K562 (cell line): Measurements from ENCODE around the gene RAD54L. TPM values are rescaled to one million over a fixed set of nuclear protein-coding genes. Genes with fewer than 3 reads are reported as not detected.

Experiments
- BCL6 ChIP-seq: fragments of 250-450 bp; sonication (Bioruptor Pico); IDR thresholded peaks from 2 replicates; pipeline ENCODE4 v1.4.0; 2020
- CHD2 ChIP-seq: IDR thresholded peaks from 2 replicates; pipeline ENCODE4 v1.6.1; 2011; ENCODE audit warnings: low read depth, low read length
- ELF1 ChIP-seq: fragments of 200-800 bp; sonication (Bioruptor generic); IDR thresholded peaks from 2 replicates; pipeline ENCODE4 v1.6.1; 2016; ENCODE audit warnings: missing genetic modification characterization, missing compliant biosample characterization
- GABPB2 ChIP-seq: fragments of 250-450 bp; sonication (Bioruptor Pico); conservative IDR thresholded peaks from 2 replicates; pipeline ENCODE4 v1.5.1; 2021; ENCODE audit warnings: mild to moderate bottlenecking
- HCFC1 ChIP-seq: IDR thresholded peaks from 2 replicates; pipeline ENCODE4 v1.6.1; 2012; ENCODE audit warnings: low read depth, low read length, improper control_type of control experiment
- KLF16 ChIP-seq: IDR thresholded peaks from 2 replicates; pipeline ENCODE4 v1.6.1; 2016; ENCODE audit warnings: antibody characterized with exemption
- MYC ChIP-seq, 2 experiments: fragments of 250-450 bp in 1 of 2; sonication (Bioruptor Pico) in 1 of 2; IDR thresholded peaks; 2 replicates each; pipeline versions ENCODE4 v1.5.1 to v1.6.1; 2012 to 2021; ENCODE audit warnings: low read depth in 2 of 2, borderline replicate concordance in 1 of 2, improper control_type of control experiment in 1 of 2, low read length in 1 of 2, mild to moderate bottlenecking in 1 of 2, moderate library complexity in 1 of 2
- PCBP2 ChIP-seq: fragments of 200-400 bp; formaldehyde crosslinking; IDR thresholded peaks from 2 replicates; pipeline ENCODE4 v1.6.1; 2018; ENCODE audit warnings: low read length, low read depth, mild to moderate bottlenecking, moderate library complexity; ENCODE audit not compliant: poor library complexity, severe bottlenecking
- RBM25 ChIP-seq: fragments of 200-400 bp; formaldehyde crosslinking; IDR thresholded peaks from 2 replicates; pipeline ENCODE4 v1.6.1; 2018; ENCODE audit warnings: low read length, low read depth, moderate library complexity; ENCODE audit not compliant: severe bottlenecking
- SMARCA4 ChIP-seq: fragments of 450-650 bp; IDR thresholded peaks from 2 replicates; pipeline ENCODE4 v1.6.1; 2016
- SP2 ChIP-seq: IDR thresholded peaks from 2 replicates; pipeline ENCODE4 v1.6.1; 2011; ENCODE audit warnings: mild to moderate bottlenecking, low read depth, low read length, moderate library complexity; ENCODE audit not compliant: poor library complexity, severe bottlenecking; ENCODE audit errors: extremely low read depth
- SREBF1 ChIP-seq: fragments of 150-350 bp; IDR thresholded peaks from 2 replicates; pipeline ENCODE4 v1.6.1; 2014; ENCODE audit warnings: antibody characterized with exemption, low read depth, low read length, borderline replicate concordance
- SRF ChIP-seq, 2 experiments: fragments of 250-450, 450-650 bp in 1 of 2; sonication (Bioruptor Pico) in 1 of 2; sonication (generic) in 1 of 2; formaldehyde crosslinking; IDR thresholded peaks; 2 replicates each; pipeline versions ENCODE4 v1.5.0 to v1.5.1; 2020 to 2022; ENCODE audit warnings: mild to moderate bottlenecking in 1 of 2, missing genetic modification reagents in 1 of 2
- ZNF766 ChIP-seq: fragments of 200-800 bp; sonication (Bioruptor generic); conservative IDR thresholded peaks from 2 replicates; pipeline ENCODE4 v1.6.1; 2016; ENCODE audit warnings: missing genetic modification characterization, missing compliant biosample characterization
- polyA plus RNA-seq, 8 experiments: library from polyadenylated mRNA; depleted of rRNA in 4 of 8; stranded (reverse) in 5 of 8; unstranded in 3 of 8; fragments of >200 nt; fragmentation: Nextera tagmentation in 2 of 8; fragmentation: Illumina TruSeq in 1 of 8; extraction: Ambion mirVana in 2 of 8; extraction: Trizol in 1 of 8; gene quantifications; 2 replicates each; pipeline versions ENCODE4 v1.2.1 to v1.2.3, GENCODE V29; 2011 to 2014; ENCODE audit warnings: inconsistent platforms in 1 of 8, missing spikeins in 1 of 8
- total RNA-seq, 7 experiments: library from RNA; depleted of rRNA in 6 of 7; stranded (reverse); fragments of >200 nt in 6 of 7; fragmentation: Illumina TruSeq in 2 of 7; extraction: Trizol in 2 of 7; gene quantifications; 2 replicates each; pipeline versions ENCODE4 v1.2.1 to v1.2.3, GENCODE V29; 2011 to 2021; ENCODE audit warnings: low replicate concordance in 1 of 7
- TF ChIP-seq, protein P1 (sequence below): sonication (generic); IDR thresholded peaks from 2 replicates; pipeline ENCODE4 v1.6.1; 2016
- TF ChIP-seq, protein P2 (sequence below): fragments of 250-450 bp; sonication (Bioruptor Pico); IDR thresholded peaks from 2 replicates; pipeline ENCODE4 v1.4.0; 2020; ENCODE audit warnings: mild to moderate bottlenecking, moderate library complexity, borderline replicate concordance
- TF ChIP-seq, protein P3 (sequence below): fragments of 450-650 bp; formaldehyde crosslinking; IDR thresholded peaks from 2 replicates; pipeline ENCODE4 v1.4.0; 2020; ENCODE audit warnings: mild to moderate bottlenecking, moderate library complexity
- TF ChIP-seq, protein P4 (sequence below): fragments of 250-450 bp; sonication (Bioruptor Pico); IDR thresholded peaks from 2 replicates; pipeline ENCODE4 v1.4.0; 2020
- TF ChIP-seq, protein P5 (sequence below): fragments of 250-450 bp; sonication (Bioruptor Pico); IDR thresholded peaks from 2 replicates; pipeline ENCODE4 v1.5.1; 2021; ENCODE audit warnings: mild to moderate bottlenecking

Gene RAD54L
- total and polyA plus RNA-seq, 9 of the 15 experiments (the other 6 are each of a cell fraction or from before 2014, with no cell fraction given): 17.9 to 92.3 (median 37.5) TPM

DNA sequence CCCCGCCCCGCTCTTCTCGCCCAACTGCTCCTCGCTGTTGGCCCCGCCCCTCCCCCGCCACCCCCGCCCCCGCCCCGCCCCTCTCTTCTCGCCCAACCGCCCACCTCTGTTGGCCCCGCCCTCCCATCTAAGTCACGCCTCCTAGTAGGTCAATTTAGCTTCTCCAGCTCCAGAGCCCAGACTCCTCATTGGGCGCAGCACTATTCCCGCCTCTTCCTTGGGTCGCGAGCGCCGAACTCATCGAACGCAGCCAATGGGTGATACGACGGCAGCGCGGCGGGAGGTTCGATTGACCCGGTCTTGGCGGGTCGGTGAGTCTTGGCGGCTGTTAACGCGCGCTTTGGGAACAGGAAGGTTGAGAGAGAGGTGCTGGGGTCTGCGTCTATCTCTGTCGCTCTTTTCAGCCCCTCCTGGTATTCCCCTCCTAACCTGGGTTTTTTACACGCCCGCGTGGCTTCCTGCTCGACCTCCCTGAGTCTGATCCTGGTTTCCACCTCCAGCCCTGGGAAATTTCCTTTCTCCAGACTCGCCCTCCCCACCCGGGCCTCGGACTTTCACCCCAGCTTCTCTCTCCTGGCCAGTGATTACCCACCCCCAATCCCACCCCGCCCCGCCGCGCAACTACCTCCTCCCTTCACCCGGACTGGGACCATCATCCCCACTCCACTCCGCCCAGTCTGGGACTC lies at the start of gene RAD54L (continued):
- TF ChIP-seq, protein P1, sequence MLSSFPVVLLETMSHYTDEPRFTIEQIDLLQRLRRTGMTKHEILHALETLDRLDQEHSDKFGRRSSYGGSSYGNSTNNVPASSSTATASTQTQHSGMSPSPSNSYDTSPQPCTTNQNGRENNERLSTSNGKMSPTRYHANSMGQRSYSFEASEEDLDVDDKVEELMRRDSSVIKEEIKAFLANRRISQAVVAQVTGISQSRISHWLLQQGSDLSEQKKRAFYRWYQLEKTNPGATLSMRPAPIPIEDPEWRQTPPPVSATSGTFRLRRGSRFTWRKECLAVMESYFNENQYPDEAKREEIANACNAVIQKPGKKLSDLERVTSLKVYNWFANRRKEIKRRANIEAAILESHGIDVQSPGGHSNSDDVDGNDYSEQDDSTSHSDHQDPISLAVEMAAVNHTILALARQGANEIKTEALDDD: peak; percentile 10; the same call in 1 of the 2 replicates
- TF ChIP-seq KLF16 (no peak), SRF (CRISPR knock-in tag; IDR thresholded peaks at IDR 0.05) (peak in 1 of 2 experiments; percentile 50; a peak in 1 of 4 replicates), BCL6 (CRISPR knock-in tag) (no peak), MYC (IDR thresholded peaks at IDR 0.05; ENCODE audit: low read depth, low read length) (peak; percentile 79), MYC (CRISPR knock-in tag; IDR thresholded peaks at IDR 0.05; ENCODE audit: borderline replicate concordance, low read depth) (0 out of 2 replicates have a peak, but pooled peaks have one; percentile 23), PCBP2 (no peak), GABPB2 (0 out of 2 replicates have a peak, but pooled peaks have one; percentile 14), CHD2 (peak; percentile 86), SP2 (peak; percentile 78), HCFC1 (peak; percentile 79), SREBF1 (peak; percentile 57; the same call in 1 of the 2 replicates), ELF1 (peak; percentile 60; the same call in 1 of the 2 replicates), RBM25 (peak; percentile 92), ZNF766 (CRISPR knock-in tag) (no peak), SMARCA4 (no peak)
- TF ChIP-seq, protein P2, sequence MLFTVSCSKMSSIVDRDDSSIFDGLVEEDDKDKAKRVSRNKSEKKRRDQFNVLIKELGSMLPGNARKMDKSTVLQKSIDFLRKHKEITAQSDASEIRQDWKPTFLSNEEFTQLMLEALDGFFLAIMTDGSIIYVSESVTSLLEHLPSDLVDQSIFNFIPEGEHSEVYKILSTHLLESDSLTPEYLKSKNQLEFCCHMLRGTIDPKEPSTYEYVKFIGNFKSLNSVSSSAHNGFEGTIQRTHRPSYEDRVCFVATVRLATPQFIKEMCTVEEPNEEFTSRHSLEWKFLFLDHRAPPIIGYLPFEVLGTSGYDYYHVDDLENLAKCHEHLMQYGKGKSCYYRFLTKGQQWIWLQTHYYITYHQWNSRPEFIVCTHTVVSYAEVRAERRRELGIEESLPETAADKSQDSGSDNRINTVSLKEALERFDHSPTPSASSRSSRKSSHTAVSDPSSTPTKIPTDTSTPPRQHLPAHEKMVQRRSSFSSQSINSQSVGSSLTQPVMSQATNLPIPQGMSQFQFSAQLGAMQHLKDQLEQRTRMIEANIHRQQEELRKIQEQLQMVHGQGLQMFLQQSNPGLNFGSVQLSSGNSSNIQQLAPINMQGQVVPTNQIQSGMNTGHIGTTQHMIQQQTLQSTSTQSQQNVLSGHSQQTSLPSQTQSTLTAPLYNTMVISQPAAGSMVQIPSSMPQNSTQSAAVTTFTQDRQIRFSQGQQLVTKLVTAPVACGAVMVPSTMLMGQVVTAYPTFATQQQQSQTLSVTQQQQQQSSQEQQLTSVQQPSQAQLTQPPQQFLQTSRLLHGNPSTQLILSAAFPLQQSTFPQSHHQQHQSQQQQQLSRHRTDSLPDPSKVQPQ (CRISPR knock-in tag): no peak
- TF ChIP-seq, protein P3, sequence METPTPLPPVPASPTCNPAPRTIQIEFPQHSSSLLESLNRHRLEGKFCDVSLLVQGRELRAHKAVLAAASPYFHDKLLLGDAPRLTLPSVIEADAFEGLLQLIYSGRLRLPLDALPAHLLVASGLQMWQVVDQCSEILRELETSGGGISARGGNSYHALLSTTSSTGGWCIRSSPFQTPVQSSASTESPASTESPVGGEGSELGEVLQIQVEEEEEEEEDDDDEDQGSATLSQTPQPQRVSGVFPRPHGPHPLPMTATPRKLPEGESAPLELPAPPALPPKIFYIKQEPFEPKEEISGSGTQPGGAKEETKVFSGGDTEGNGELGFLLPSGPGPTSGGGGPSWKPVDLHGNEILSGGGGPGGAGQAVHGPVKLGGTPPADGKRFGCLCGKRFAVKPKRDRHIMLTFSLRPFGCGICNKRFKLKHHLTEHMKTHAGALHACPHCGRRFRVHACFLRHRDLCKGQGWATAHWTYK (CRISPR knock-in tag): peak; percentile 67; the same call in 1 of the 2 replicates
- TF ChIP-seq, protein P4, sequence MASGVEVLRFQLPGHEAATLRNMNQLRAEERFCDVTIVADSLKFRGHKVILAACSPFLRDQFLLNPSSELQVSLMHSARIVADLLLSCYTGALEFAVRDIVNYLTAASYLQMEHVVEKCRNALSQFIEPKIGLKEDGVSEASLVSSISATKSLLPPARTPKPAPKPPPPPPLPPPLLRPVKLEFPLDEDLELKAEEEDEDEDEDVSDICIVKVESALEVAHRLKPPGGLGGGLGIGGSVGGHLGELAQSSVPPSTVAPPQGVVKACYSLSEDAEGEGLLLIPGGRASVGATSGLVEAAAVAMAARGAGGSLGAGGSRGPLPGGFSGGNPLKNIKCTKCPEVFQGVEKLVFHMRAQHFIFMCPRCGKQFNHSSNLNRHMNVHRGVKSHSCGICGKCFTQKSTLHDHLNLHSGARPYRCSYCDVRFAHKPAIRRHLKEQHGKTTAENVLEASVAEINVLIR: no peak
- TF ChIP-seq, protein P5, sequence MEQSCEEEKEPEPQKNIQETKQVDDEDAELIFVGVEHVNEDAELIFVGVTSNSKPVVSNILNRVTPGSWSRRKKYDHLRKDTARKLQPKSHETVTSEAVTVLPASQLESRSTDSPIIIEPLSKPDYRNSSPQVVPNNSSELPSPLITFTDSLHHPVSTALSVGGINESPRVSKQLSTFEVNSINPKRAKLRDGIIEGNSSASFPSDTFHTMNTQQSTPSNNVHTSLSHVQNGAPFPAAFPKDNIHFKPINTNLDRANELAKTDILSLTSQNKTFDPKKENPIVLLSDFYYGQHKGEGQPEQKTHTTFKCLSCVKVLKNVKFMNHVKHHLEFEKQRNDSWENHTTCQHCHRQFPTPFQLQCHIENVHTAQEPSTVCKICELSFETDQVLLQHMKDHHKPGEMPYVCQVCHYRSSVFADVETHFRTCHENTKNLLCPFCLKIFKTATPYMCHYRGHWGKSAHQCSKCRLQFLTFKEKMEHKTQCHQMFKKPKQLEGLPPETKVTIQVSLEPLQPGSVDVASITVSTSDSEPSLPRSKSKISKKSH: no peak
